Heart right ventricle (tissue), 16 donors: Measurements from ENCODE around the gene ZBED6. TPM values are rescaled to one million over a fixed set of nuclear protein-coding genes. Genes with fewer than 3 reads are reported as not detected.

Experiments
- ATAC-seq, 8 donors: fragments of 200-7000 bp; cut with Tn5 transposase; one replicate each; pipeline ENCODE4 v1.9.1; 2020; ENCODE audit warnings: mild to moderate bottlenecking in 8 of 8, moderate library complexity in 8 of 8, moderate number of reproducible peaks in 1 of 8
- DNase-seq, 2 donors: peaks; one replicate each; pipeline ENCODE4 v3.0.0-alpha.2; 2020
- H3K27ac ChIP-seq, 10 donors: fragments of 200-600 bp; sonication (generic) in 2 of 10; one replicate each; pipeline versions ENCODE4 v1.5.0 to v1.8.0; 2020 to 2022; ENCODE audit warnings: mild to moderate bottlenecking in 3 of 10
- H3K27me3 ChIP-seq, 7 donors: fragments of 200-600 bp; one replicate each; pipeline ENCODE4 v1.8.0; 2021 to 2022; ENCODE audit warnings: mild to moderate bottlenecking in 2 of 7
- H3K36me3 ChIP-seq, 9 donors: fragments of 200-600 bp; sonication (generic) in 1 of 9; one replicate each; pipeline versions ENCODE4 v1.5.0 to v1.8.0; 2020 to 2022; ENCODE audit warnings: mild to moderate bottlenecking in 2 of 9
- H3K4me1 ChIP-seq, 9 donors: fragments of 200-600 bp; sonication (generic) in 1 of 9; one replicate each; pipeline versions ENCODE4 v1.5.0 to v1.8.0; 2020 to 2022; ENCODE audit warnings: mild to moderate bottlenecking in 4 of 9
- H3K4me3 ChIP-seq, 10 donors: fragments of 200-600 bp; sonication (generic) in 2 of 10; one replicate each; pipeline versions ENCODE4 v1.5.0 to v1.8.0; 2020 to 2022; ENCODE audit warnings: mild to moderate bottlenecking in 7 of 10, moderate library complexity in 2 of 10
- H3K9me3 ChIP-seq, 11 donors: fragments of 200-600 bp in 10 of 11; sonication (generic) in 2 of 11; one replicate each; pipeline versions ENCODE4 v1.5.0 to v1.8.0; 2013 to 2022; ENCODE audit warnings: mild to moderate bottlenecking in 2 of 11, control low read depth in 1 of 11, moderate library complexity in 1 of 11
- CTCF ChIP-seq, 9 donors: fragments of 200-600 bp; sonication (generic) in 2 of 9; IDR thresholded peaks; one replicate each; pipeline versions ENCODE4 v1.5.0 to v1.8.0; 2021 to 2022; ENCODE audit warnings: antibody characterized with exemption in 9 of 9, mild to moderate bottlenecking in 5 of 9, moderate library complexity in 1 of 9
- WGBS, 2 donors: extraction: QIAGEN DNeasy Blood & Tissue Kit; methylation state at CpG; one replicate each; pipeline ENCODE4 v1.1.7; 2013; ENCODE audit warnings: inconsistent platforms in 1 of 2; 5-methylcytosine and 5-hydroxymethylcytosine counted together
- intact Hi-C, 10 donors: fragments of 100-400 bp; cut with DNase I; formaldehyde crosslinking; loops; one replicate each; pipeline versions ENCODE4 v1.11.1 to v1.14.2; 2022
- polyA plus RNA-seq, 2 donors: library from polyadenylated mRNA; stranded (reverse); fragments of 200-250 nt; gene quantifications; one replicate each; pipeline ENCODE4 v1.2.3, GENCODE V29; 2013
- total RNA-seq, 10 donors: library from RNA; stranded (reverse); fragmentation: NEBNext Ultra II Directional in 3 of 10; extraction: Animal tissue kit (Norgen Biotek cat#: 25700) in 3 of 10; gene quantifications; one replicate each; pipeline versions ENCODE4 v1.2.1 to v1.2.4, GENCODE V29; 2021 to 2023
- donor health status: Arrhythmogenic right ventricular cardiomyopathy.
- donor health status: ischemic (EF 13 %, LVEDD 7.1; RV severe dilation, severe dysfunction).
- donor health status: healthy with polysubstance abuse.
- donor health status: DM: no; HTN: yes; CAD: no.
- donor health status: DM: no; HTN: no; CAD: no.
- donor health status: ischemic (EF 25% LVEDD 6.9; RV normal size, moderate dysfunction).
- donor health status: ischemic (EF 25% LVEDD 5.7; RV mildly dilated, moderate dysfunction).
- donor health status: healthy.
- donor health status: DM: yes; HTN: yes; CAD: no.
- donor health status: Ischemic cardiomyopathy.
- donor health status: ischemic (EF 35%, LVEDD 5.7; RV mildly dilated, moderate dysfunction).
- donor health status: nonischemic (EF 11% LVEDD 7.7; RV severe dilation, severe dysfunction).
- donor health status: DM: yes; HTN: yes; CAD: no.
- donor health status: PGD.
- donor health status: ischemic (EF 29% LVEDD 5.4; RV normal size, mild dysfunction).
- donor health status: nonischemic (EF 23%, LVEDD 6.1; RV moderate dilation, normal function).

ZBED6 gene
- total and polyA plus RNA-seq, 12 donors: 0.51 to 19.4 (median 12.6) TPM

- Histone ChIP-seq H3K4me3 (no peak overlapping the region), H3K36me3 (peaks cover 0 to 100% (median 45%) of the 10 kb centered on the region in 9 donors), H3K27ac (no peak overlapping the region), H3K27me3 (no peaks in the 10 kb centered on the region), H3K4me1 (peaks cover 0 to 14% (median 4%) of the 10 kb centered on the region in 9 donors), H3K9me3 (no peaks in the 10 kb centered on the region)
- DNase-seq: no peak
- WGBS, 2 donors: 97% methylated on average over 4 of the region's 4 CpGs
- intact Hi-C loops: loop anchor here in 2 of 10 donors (10.0 kb wide), 2 partner anchors 106 to 1036 kb away; partner anchors contain the start of gene KDM5B (in 1 of the 2)
- no peak for TF ChIP-seq CTCF (IDR thresholded peaks at IDR 0.05)
- no peak for ATAC-seq
Measured at GRCh38 chr1:203840208-203840808, 44.9 kb downstream of the ZBED6 start.

GRCh38 chr1:203842559-203842876 is 47.1 kb downstream of the ZBED6 start:
- no peak for TF ChIP-seq CTCF (IDR thresholded peaks at IDR 0.05)
- no peaks in the 10 kb centered on the region for H3K9me3 ChIP-seq
- H3K4me1 ChIP-seq: peaks cover 0 to 14% (median 4%) of the 10 kb centered on the region in 9 donors
- no peak overlapping the region for H3K27ac ChIP-seq
- intact Hi-C loops: loop anchor here in 2 of 10 donors (10.0 kb wide), 2 partner anchors 108 to 1038 kb away; partner anchors contain the start of gene KDM5B (in 1 of the 2)
- H3K36me3 ChIP-seq: peaks cover 0 to 100% (median 50%) of the 10 kb centered on the region in 9 donors
- 89 to 95% methylated on average over 2 of the region's 2 CpGs for WGBS, 2 donors
- no peak for DNase-seq
- H3K4me3 ChIP-seq: no peak overlapping the region
- no peaks in the 10 kb centered on the region for H3K27me3 ChIP-seq
- ATAC-seq: no peak

GRCh38 chr1:203843435-203843834 is 48.0 kb downstream of the ZBED6 start:
- no peak for DNase-seq
- ATAC-seq: no peak
- no peak for TF ChIP-seq CTCF (IDR thresholded peaks at IDR 0.05)
- H3K4me3 ChIP-seq: no peak overlapping the region
- peaks cover 0 to 13% (median 4%) of the 10 kb centered on the region in 9 donors for H3K4me1 ChIP-seq
- H3K36me3 ChIP-seq: peaks cover 0 to 100% (median 54%) of the 10 kb centered on the region in 9 donors
- WGBS, 2 donors: 77 to 80% methylated on average over 1 of the region's 1 CpG
- H3K27me3 ChIP-seq: no peaks in the 10 kb centered on the region
- no peak overlapping the region for H3K27ac ChIP-seq
- intact Hi-C loops: loop anchor here in 2 of 10 donors (10.0 kb wide), 2 partner anchors 109 to 1039 kb away; partner anchors contain the start of gene KDM5B (in 1 of the 2)
- H3K9me3 ChIP-seq: no peaks in the 10 kb centered on the region

Other genes starting within 250 kb of the ZBED6 start
- gene ATP2B4, start 168.8 kb upstream of the ZBED6 start, total RNA-seq: 100 to 1,000 TPM in 8 of 10 donors, 10 to 100 TPM in 2; 85.2 to 224 (median 125) TPM
- 10 to 100 TPM; 64.2 to 85.6 TPM for gene ATP2B4, start 168.8 kb upstream of the ZBED6 start, polyA plus RNA-seq
- gene LAX1, start 30.4 kb upstream of the ZBED6 start, total RNA-seq: 1 to 10 TPM in 1 of 10 donors, under 1 TPM in 7, not detected in 2; 0.11 to 1.3 (median 0.19) TPM
- gene LAX1, start 30.4 kb upstream of the ZBED6 start, polyA plus RNA-seq: under 1 TPM; 0.03 to 0.15 TPM
- 10 to 100 TPM; 37.4 to 63.8 (median 41.9) TPM for gene ZC3H11A, start within 50 bp of the ZBED6 start, total RNA-seq
- gene ZC3H11A, start within 50 bp of the ZBED6 start, polyA plus RNA-seq: 10 to 100 TPM; 25.3 to 48.6 TPM
- gene SNRPE, start 66.0 kb downstream of the ZBED6 start, total RNA-seq: 10 to 100 TPM; 41.6 to 70.6 (median 50.4) TPM
- 100 to 1,000 TPM in 1 of 2 donors, 10 to 100 TPM in 1; 33.1 to 118 TPM for gene SNRPE, start 66.0 kb downstream of the ZBED6 start, polyA plus RNA-seq